GM21576 (cell line): ENCODE results near the gene SLC25A44.
"Not testable (repeated sequence)": the region's sequence is repeated elsewhere in the genome, so short reads cannot be mapped to it uniquely, and the experiment has no call there.

Experiments used
- ATAC-seq: cut with Tn5 transposase; IDR thresholded peaks from one replicate; pipeline ENCODE4 v1.9.1; 2021; ENCODE audit warnings: mild to moderate bottlenecking, moderate library complexity; ENCODE audit not compliant: unreplicated experiment

The SLC25A44 gene

DNA sequence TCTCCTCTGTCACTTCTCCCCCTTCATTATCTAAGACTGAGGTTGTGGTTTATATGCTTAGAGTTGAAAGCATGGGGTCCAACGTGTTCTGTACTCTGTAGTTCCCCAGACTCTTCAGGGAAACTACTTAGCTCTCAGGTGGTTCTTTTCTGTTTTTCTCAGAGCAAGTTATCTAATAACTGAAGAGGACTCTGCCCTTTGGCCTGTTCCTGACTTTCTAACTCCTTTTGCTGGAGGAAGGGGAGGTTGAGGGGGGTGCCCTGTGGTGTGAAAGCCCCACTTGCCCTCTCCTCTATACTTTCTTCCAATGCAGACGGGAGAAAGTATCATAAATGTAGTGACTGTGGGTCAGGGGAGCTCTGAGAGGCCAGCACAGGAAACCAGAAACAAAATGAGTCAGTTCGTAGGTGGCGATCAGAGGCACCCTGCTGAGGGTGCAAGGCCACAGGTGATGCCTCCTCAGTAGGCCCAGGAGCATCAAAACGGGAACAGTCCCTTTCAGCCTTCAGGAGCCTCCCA is 5.0 kb downstream of the SLC25A44 start:
- no peak for ATAC-seq

- no peak for ATAC-seq
Observed at GRCh38 chr1:156200044-156200443, 6.1 kb downstream of the SLC25A44 start.

DNA sequence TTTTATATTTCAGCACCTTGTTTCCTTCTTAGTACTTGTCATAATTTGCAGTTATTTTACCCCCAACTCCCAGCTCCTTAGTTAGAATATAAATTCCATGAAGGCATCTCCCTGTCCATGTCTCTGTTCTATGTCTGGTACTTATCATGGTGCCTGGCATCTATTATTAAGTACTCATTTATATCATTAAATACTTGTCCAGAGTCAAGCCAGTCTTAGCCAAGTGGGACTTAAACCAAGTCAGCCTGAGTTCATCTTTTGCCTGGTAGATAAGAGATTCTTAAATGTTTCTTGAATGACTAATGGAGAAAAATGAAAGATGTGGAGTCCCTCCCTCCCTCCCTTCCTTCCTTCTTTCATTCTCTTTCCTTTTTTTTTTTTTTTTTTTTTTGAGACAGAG is 9.4 kb downstream of the SLC25A44 start:
- ATAC-seq, result no peak

- ATAC-seq, result no peak
Observed at GRCh38 chr1:156204686-156205085, 10.8 kb downstream of the SLC25A44 start.

DNA sequence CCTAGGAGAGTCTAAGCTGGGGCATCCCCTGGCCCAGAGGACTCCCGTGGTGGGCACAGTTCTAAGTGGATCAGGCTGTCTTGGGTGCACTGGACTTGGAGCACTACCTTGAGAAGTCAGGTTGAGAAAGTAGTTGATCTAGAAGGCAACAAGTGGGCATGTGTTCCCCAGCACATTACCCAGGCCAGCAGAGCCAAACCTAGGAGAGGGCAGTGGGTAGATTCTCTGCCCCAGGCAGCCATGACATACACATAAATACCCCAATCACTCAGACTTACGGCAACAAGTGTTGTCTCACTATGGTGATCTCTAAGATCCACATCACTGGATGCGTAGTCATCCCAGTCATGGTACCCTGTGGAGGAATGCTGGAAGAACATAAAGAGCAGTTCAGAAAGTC is 17.3 kb downstream of the SLC25A44 start:
- no peak for ATAC-seq

GRCh38 chr1:156212130-156212529 is 18.2 kb downstream of the SLC25A44 start:
- ATAC-seq, result no peak

GRCh38 chr1:156212833-156213643 is 19.1 kb downstream of the SLC25A44 start, which contains the start of gene PMF1:
Gene PMF1 (plus strand): TSS chr1:156213007. CDS start chr1:156213016, 9 bp downstream.
- ATAC-seq, result peak; percentile 88

- no peak for ATAC-seq
Observed at GRCh38 chr1:156213644-156213966, 19.7 kb downstream of the SLC25A44 start.

DNA sequence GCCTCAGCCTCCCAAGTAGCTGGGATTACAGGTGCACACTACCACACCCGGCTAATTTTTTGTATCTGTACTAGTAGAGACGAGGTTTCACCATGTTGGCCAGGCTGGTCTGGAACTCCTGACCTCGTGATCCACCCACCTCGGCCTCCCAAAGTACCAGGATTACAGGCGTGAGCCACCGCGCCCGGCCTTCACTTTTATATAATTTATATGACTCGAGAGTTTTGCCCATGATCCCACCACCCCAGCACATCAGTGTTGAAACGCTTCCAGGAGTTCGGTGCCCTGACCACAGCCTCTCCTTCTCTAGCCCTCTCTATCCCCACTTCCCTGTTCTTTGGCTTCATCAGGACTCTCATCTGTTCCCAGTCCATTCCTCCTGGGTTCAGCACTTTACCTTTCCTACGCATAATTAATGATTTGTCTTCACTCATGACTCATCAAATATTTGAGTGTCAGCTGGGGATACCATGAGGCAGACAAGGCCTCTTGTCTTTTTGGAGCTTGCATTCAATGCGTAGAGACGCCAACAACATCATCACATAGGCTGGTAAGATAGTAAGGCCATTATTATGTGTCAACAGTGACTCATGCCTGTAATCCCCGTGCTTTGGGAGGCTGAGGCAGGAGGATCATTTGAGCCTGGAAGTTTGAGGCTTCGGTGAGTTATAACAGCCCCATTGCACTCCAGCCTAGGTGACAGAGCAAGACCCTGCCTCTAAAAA is 20.3 kb downstream of the SLC25A44 start:
- ATAC-seq, result no peak

DNA sequence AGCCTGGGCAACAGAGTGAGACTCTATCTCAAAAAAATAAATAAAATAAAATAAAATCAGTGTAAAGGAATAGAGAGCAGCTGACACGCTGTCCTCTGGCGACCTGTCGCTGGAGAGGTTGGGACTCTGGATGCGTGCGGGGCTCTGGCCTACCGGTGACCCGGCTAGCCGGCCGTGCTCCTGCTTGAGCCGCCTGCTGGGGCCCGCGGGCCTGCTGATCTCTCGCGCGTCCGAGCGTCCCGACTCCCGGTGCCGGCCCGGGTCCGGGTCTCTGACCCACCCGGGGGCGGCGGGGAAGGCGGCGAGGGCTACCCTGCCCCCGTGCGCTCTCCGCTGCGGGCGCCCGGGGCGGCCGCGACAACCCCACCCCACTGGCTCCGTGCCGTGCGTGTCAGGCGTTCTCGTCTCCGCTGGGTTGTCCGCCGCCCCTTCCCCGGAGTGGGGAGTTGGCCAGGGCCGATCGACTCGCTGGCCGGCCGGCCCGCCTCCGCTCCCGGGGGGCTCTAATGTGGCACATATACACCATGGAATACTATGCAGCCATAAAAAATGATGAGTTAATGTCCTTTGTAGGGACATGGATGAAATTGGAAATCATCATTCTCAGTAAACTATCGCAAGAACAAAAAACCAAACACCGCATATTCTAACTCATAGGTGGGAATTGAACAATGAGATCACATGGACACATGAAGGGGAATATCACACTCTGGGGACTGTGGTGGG is 22.6 kb downstream of the SLC25A44 start:
- ATAC-seq, result not testable (repeated sequence)

DNA sequence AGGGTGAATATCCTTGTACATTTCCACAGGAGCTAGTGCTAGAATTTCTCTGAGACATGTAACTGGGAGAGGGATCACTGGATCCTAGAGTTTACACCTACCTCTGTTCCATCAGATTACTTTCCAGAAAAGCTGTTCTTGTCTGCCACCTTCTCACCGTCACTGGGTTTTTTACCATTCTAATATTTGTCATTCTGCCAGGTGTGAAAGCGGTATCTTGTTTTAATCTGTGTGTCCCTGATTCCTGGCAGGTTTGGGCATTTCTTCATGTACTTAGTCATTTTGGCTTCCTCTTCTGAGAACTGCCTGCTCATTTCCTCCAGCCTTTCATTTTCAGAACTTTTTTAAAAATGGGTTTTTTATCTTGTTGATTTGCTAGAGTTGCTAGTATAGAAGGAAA is 24.0 kb downstream of the SLC25A44 start:
- ATAC-seq, result no peak

GRCh38 chr1:156220226-156220625 is 26.3 kb downstream of the SLC25A44 start:
- ATAC-seq, result no peak

DNA sequence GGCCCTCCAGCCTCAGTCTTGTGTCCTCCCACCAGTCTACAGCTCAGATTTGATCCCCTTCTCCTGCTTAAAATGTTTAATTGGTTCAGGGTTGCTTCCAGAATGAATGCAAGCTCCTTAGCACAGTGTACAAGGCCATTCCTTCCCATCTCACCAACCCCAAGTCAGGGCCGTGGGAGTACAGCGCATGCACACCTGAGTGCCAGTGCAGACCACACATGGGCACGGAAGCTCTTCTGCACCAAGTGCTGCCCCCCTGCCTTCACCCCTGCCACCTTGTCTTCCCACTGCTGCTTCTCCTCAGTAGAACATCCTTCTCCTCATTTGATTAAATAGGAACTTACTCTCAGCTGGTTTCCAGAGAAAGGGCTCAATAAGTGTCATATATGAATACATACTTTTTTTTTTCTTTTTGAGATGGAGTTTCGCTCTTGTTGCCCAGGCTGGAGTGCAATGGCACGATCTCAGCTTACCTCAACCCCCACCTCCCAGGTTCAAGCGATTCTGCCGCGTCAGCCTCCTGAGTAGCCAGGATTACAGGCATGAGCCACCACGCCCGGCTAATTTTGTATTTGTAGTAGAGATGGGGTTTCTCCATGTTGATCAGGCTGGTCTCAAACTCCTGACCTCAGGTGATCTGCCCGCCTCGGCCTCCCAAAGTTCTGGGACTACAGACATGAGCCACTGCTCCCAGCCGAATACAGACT is 28.2 kb downstream of the SLC25A44 start:
- ATAC-seq, result no peak

GRCh38 chr1:156225677-156226014 is 31.7 kb downstream of the SLC25A44 start:
- ATAC-seq, result no peak

DNA sequence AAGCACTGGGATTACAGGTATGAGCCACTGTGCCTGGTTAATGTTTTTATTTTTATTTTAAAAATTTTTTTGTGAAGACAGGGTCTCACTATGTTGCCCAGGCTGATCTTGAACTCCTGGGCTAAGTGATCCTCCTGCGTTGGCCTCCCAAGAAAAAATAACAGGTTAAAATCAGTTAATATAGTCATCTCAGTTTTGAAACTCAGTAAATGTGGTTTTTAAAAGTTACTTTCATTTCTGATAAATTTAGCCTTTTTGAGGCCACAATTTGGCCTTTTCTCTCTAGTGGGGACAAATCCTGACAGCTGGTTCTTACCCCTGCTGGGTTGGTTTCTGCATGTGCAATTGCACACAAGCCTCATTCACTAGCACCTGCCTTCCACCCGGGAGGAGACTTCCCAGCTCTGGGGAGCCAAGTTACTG is 32.2 kb downstream of the SLC25A44 start:
- peak; percentile 51 for ATAC-seq

GRCh38 chr1:156226782-156227181 is 32.9 kb downstream of the SLC25A44 start:
- ATAC-seq, result no peak

DNA sequence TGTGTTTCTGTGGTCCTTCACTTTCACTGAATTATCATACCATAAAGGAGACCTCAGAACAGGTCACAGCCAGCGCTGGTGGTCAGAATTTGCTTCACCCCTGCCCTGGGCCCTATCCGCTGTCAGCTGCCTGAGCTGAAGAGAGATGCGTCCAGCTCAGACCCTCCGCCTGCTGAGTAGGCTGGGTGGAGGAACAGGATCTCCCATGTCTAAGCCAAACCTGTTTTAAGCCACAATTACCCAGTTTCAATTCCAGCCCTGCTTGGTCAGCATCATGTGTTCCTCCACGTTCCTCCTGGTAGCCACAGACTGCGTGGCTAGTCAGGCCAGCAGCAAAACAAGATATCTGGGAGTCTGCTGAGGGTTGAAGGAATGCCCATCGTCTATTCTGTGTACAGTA is 34.6 kb downstream of the SLC25A44 start:
- no peak for ATAC-seq

GRCh38 chr1:156229809-156230472 is 36.0 kb downstream of the SLC25A44 start:
- no peak for ATAC-seq

DNA sequence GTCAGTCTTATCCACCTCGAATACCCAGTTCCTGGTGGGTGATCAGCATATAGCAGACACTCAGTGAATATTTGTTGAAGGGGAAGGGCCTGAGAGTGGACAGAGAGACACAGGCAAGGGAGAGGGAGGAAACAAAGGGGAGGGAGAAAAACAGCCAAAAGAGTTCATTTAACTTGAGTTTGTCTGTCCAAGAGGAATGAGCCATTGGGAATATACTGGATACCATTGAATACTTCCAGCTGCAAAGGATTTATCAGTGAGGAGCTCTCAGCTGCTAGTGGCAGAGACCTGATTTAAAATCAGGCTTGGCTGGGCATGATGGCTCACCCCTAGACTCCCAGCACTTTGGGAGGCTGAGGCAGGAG is 36.6 kb downstream of the SLC25A44 start:
- ATAC-seq, result no peak

GRCh38 chr1:156232201-156232894 is 38.4 kb downstream of the SLC25A44 start:
- ATAC-seq, result no peak
